SK-N-MC (cell line): ENCODE results near the gene PDE9A.

Experiments used
- EZH2 ChIP-seq: fragments of 200-600 bp; sonication (generic); IDR thresholded peaks from one replicate; pipeline ENCODE4 v1.6.1; 2017; ENCODE audit warnings: antibody characterized with exemption
- POLR2AphosphoS5 ChIP-seq: IDR thresholded peaks from 2 replicates; pipeline ENCODE4 v1.6.1; 2012; ENCODE audit warnings: mild to moderate bottlenecking, low read depth, low read length, borderline replicate concordance

GRCh38 chr21:42790520-42791065, 137.2 kb downstream of the PDE9A start:
- TF ChIP-seq POLR2AphosphoS5 = no peak
- no peak for TF ChIP-seq EZH2
